Measurements from ENCODE around the gene FHL2. TPM values are rescaled to one million over a fixed set of nuclear protein-coding genes. Genes with fewer than 3 reads are reported as not detected.

Gene FHL2
- total and polyA plus RNA-seq, 9 of the 15 experiments (the other 6 are each of a cell fraction or from before 2014, with no cell fraction given): 7.5 to 33.1 (median 23.9) TPM

- TF ChIP-seq ETS2 (tag; IDR thresholded peaks at IDR 0.05; ENCODE audit: borderline replicate concordance, poor library complexity, severe bottlenecking) (no peak), ZNF239 (CRISPR knock-in tag; IDR thresholded peaks at IDR 0.05) (no peak), CREB3 (tag; conservative IDR thresholded peaks at IDR 0.05; ENCODE audit: low read depth) (no peak), HEY1 (CRISPR knock-in tag; IDR thresholded peaks at IDR 0.05; ENCODE audit: borderline replicate concordance) (no peak), CTCF (IDR thresholded peaks at IDR 0.05 in 2 of 3, conservative IDR thresholded peaks at IDR 0.05 in 1 of 3; ENCODE audit: insufficient read depth in 2 of 3, low read depth in 1 of 3, low read length in 3 of 3) (peak; percentile 27 to 61 (median 33); a peak in 3 of 6 replicates), ESRRA (IDR thresholded peaks at IDR 0.05; ENCODE audit: borderline replicate concordance, low read depth) (peak; percentile 95)
- TF ChIP-seq, protein P1, sequence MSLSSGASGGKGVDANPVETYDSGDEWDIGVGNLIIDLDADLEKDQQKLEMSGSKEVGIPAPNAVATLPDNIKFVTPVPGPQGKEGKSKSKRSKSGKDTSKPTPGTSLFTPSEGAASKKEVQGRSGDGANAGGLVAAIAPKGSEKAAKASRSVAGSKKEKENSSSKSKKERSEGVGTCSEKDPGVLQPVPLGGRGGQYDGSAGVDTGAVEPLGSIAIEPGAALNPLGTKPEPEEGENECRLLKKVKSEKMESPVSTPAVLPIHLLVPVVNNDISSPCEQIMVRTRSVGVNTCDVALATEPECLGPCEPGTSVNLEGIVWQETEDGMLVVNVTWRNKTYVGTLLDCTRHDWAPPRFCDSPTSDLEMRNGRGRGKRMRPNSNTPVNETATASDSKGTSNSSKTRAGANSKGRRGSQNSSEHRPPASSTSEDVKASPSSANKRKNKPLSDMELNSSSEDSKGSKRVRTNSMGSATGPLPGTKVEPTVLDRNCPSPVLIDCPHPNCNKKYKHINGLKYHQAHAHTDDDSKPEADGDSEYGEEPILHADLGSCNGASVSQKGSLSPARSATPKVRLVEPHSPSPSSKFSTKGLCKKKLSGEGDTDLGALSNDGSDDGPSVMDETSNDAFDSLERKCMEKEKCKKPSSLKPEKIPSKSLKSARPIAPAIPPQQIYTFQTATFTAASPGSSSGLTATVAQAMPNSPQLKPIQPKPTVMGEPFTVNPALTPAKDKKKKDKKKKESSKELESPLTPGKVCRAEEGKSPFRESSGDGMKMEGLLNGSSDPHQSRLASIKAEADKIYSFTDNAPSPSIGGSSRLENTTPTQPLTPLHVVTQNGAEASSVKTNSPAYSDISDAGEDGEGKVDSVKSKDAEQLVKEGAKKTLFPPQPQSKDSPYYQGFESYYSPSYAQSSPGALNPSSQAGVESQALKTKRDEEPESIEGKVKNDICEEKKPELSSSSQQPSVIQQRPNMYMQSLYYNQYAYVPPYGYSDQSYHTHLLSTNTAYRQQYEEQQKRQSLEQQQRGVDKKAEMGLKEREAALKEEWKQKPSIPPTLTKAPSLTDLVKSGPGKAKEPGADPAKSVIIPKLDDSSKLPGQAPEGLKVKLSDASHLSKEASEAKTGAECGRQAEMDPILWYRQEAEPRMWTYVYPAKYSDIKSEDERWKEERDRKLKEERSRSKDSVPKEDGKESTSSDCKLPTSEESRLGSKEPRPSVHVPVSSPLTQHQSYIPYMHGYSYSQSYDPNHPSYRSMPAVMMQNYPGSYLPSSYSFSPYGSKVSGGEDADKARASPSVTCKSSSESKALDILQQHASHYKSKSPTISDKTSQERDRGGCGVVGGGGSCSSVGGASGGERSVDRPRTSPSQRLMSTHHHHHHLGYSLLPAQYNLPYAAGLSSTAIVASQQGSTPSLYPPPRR (CRISPR knock-in tag; IDR thresholded peaks at IDR 0.05; ENCODE audit: borderline replicate concordance): no peak
- TF ChIP-seq, protein P2, sequence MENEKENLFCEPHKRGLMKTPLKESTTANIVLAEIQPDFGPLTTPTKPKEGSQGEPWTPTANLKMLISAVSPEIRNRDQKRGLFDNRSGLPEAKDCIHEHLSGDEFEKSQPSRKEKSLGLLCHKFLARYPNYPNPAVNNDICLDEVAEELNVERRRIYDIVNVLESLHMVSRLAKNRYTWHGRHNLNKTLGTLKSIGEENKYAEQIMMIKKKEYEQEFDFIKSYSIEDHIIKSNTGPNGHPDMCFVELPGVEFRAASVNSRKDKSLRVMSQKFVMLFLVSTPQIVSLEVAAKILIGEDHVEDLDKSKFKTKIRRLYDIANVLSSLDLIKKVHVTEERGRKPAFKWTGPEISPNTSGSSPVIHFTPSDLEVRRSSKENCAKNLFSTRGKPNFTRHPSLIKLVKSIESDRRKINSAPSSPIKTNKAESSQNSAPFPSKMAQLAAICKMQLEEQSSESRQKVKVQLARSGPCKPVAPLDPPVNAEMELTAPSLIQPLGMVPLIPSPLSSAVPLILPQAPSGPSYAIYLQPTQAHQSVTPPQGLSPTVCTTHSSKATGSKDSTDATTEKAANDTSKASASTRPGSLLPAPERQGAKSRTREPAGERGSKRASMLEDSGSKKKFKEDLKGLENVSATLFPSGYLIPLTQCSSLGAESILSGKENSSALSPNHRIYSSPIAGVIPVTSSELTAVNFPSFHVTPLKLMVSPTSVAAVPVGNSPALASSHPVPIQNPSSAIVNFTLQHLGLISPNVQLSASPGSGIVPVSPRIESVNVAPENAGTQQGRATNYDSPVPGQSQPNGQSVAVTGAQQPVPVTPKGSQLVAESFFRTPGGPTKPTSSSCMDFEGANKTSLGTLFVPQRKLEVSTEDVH (IDR thresholded peaks at IDR 0.05; ENCODE audit: low read depth, partially characterized antibody): no peak
Measured at GRCh38 chr2:105377871-105378270, 21.0 kb downstream of the FHL2 start (continued).
